Neutrophil (primary cell): ENCODE results near the gene CERS6.

Source experiments
- H3K27ac ChIP-seq: fragments of 200-600 bp; sonication (generic); 2 replicates; pipeline ENCODE4 v1.5.1; 2016; ENCODE audit warnings: mild to moderate bottlenecking, moderate library complexity
- H3K27me3 ChIP-seq: fragments of 200-600 bp; sonication (generic); 2 replicates; pipeline ENCODE4 v1.6.0; 2016; ENCODE audit warnings: mild to moderate bottlenecking
- H3K36me3 ChIP-seq: fragments of 200-600 bp; sonication (generic); 2 replicates; pipeline ENCODE4 v1.5.1; 2017
- H3K4me1 ChIP-seq, 2 experiments: fragments of 200-600 bp in 1 of 2; sonication (generic) in 1 of 2; 1 replicate in 1 of 2; 2 replicates in 1 of 2; pipeline versions ENCODE4 v1.5.1 to v1.6.1; 2013 to 2016; ENCODE audit warnings: low read depth in 1 of 2, low read length in 1 of 2, mild to moderate bottlenecking in 1 of 2, moderate library complexity in 1 of 2; ENCODE audit not compliant: control insufficient read depth in 1 of 2, insufficient read depth in 1 of 2
- H3K4me3 ChIP-seq, 2 experiments: fragments of 200-600 bp in 1 of 2; sonication (generic) in 1 of 2; 1 replicate in 1 of 2; 2 replicates in 1 of 2; pipeline ENCODE4 v1.5.1; 2013 to 2016; ENCODE audit warnings: low read depth in 1 of 2, low read length in 1 of 2, mild to moderate bottlenecking in 1 of 2, moderate library complexity in 1 of 2
- H3K9me3 ChIP-seq: fragments of 200-600 bp; sonication (generic); 2 replicates; pipeline ENCODE4 v1.5.1; 2016
- TF ChIP-seq, protein P1 (sequence below): fragments of 200-600 bp; sonication (generic); IDR thresholded peaks from 2 replicates; pipeline ENCODE4 v1.5.1; 2016; ENCODE audit warnings: antibody characterized with exemption

Gene CERS6

DNA sequence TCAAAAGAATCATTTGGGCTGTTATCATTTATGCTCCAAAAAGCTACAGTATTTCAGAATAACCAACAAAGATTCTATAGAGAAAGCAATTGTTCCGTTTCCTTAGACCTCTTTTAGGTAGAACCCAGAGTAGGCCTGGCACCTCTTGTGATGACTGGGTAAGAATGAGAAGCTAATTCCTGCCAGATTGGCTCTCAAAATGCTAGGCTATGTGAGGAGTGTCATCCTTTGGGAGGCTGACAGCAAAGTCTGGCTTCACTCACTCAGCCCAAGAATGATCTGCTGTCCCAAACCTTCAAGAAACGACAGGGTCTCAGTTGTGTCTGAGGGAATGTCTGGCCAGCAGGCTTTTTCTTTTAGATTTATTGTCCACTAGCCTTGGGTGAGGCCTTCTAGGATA lies 4.5 kb downstream of the CERS6 start:
- Histone ChIP-seq H3K9me3 (no peaks in the 10 kb centered on the region), H3K27me3 (no peaks in the 10 kb centered on the region), H3K36me3 (no peaks in the 10 kb centered on the region), H3K4me1 (peaks cover 17 to 26% of the 10 kb centered on the region in 2 experiments), H3K27ac (no peak overlapping the region), H3K4me3 (no peak overlapping the region)
- TF ChIP-seq, protein P1, sequence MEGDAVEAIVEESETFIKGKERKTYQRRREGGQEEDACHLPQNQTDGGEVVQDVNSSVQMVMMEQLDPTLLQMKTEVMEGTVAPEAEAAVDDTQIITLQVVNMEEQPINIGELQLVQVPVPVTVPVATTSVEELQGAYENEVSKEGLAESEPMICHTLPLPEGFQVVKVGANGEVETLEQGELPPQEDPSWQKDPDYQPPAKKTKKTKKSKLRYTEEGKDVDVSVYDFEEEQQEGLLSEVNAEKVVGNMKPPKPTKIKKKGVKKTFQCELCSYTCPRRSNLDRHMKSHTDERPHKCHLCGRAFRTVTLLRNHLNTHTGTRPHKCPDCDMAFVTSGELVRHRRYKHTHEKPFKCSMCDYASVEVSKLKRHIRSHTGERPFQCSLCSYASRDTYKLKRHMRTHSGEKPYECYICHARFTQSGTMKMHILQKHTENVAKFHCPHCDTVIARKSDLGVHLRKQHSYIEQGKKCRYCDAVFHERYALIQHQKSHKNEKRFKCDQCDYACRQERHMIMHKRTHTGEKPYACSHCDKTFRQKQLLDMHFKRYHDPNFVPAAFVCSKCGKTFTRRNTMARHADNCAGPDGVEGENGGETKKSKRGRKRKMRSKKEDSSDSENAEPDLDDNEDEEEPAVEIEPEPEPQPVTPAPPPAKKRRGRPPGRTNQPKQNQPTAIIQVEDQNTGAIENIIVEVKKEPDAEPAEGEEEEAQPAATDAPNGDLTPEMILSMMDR: no peak

DNA sequence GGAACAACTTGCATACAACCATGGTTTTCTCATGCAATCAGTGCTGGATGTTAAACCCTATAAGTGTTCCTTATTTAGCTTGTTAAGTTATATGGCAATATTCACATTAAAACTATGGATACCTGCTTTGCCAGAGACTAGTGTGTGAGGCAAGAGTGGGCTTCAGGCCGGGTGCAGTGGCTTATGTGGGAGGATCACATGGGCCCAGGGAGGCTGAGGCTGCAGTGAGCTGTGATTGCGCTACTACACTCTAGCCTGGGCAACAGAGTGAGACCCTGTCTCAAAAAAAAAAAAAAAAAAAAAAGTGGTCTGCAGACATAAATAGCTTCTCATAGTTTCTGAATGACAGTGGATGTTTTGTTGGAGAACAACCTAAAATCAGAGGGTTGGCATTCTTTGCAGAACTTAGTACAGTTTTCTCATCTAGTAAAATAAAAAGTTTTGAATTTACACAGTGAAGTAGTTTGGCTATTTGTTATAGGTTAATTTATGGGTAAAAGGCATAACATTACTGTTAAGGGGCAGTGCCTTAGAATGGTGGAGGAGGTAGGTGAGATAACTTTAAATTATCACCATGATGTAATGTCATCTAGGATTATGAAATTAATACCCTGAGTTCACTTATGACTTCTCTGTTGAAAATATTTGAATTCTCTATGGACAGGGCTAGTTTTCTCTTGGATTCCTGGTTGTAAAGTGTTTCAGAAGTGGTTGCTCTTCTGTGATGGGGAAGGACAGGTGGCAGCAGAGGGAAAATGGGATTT lies 5.3 kb downstream of the CERS6 start:
- H3K36me3 ChIP-seq: no peaks in the 10 kb centered on the region

DNA sequence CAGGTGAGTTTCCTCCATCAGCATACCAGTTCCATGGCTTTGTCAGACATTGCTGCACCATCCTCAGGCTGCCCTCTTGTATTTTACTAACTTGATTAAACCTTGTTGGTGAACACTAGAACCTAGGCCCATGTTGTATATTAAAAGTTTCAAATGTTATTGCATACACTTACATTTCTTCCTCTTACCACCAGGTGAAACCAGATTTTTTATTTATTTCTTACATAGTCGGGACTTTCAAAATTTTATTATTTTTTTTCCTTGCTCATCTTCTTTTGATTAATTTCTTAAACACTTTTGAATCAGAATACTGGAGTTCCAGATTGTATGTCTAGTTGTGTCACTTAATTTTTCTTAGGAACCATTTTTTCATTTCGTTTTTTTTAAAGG lies 5.9 kb downstream of the CERS6 start:
- H3K4me1 ChIP-seq: peaks cover 26% of the 10 kb centered on the region in 2 experiments
- no peak overlapping the region for H3K4me3 ChIP-seq
- no peaks in the 10 kb centered on the region for H3K9me3 ChIP-seq
- no peaks in the 10 kb centered on the region for H3K27me3 ChIP-seq
- H3K36me3 ChIP-seq: no peaks in the 10 kb centered on the region
- TF ChIP-seq, protein P1: no peak
- H3K27ac ChIP-seq: no peak overlapping the region

More for the DNA sequence above, 5.3 kb downstream of the CERS6 start:
- Histone ChIP-seq H3K9me3 (no peaks in the 10 kb centered on the region), H3K27ac (no peak overlapping the region), H3K27me3 (no peaks in the 10 kb centered on the region), H3K4me3 (no peak overlapping the region), H3K4me1 (peaks cover 21 to 24% of the 10 kb centered on the region in 2 experiments)
- TF ChIP-seq, protein P1: no peak

DNA sequence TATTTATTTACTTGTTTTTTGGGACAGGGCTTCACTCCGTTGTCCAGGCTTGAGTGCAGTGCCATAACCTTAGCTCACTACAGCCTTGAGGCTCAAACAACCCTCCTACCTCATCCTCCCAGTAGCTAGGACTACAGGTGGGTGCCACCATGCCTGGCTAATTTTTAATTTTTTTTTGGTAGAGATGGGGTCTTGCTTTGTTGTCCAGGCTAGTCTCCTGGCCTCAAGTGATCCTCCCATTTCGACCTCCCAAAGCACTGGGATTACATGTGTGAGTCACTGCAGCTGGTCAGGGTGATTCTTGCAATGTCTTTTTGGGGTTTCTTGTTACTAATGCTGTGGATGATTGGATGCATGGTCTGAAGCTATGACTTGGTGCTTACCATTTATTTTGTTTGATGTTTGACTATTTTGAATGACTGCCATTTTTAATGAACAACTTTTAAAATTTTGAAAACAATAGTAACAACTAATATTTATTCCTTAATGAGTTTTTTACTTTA lies 6.5 kb downstream of the CERS6 start:
- Histone ChIP-seq H3K4me1 (peaks cover 24 to 28% of the 10 kb centered on the region in 2 experiments), H3K4me3 (no peak overlapping the region)

DNA sequence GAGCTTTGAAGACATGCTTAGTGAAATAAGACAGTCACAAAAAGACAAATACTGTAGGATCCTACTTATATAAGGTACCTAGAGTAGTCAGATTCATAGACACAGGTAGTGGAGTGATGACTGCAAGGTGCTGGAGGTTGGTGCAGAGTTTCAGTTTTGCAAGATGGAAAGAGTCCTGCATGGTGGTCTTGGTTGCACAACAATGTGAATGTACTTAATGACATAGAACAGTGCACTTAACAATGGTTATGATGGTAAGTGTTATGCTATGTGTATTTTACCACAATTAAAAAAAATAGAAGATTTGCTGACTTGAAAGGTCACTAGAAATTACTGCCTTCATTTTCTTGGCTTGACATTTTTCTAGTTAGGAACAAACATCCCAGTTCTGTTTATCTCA lies 9.5 kb downstream of the CERS6 start:
- no peak overlapping the region for H3K4me3 ChIP-seq
- H3K27ac ChIP-seq: no peak overlapping the region
- peaks cover 31 to 43% of the 10 kb centered on the region in 2 experiments for H3K4me1 ChIP-seq
- TF ChIP-seq, protein P1: no peak
- H3K36me3 ChIP-seq: no peaks in the 10 kb centered on the region
- no peaks in the 10 kb centered on the region for H3K27me3 ChIP-seq
- H3K9me3 ChIP-seq: no peaks in the 10 kb centered on the region

More for the DNA sequence above, 6.5 kb downstream of the CERS6 start:
- TF ChIP-seq, protein P1: no peak
- no peaks in the 10 kb centered on the region for H3K36me3 ChIP-seq
- no peaks in the 10 kb centered on the region for H3K9me3 ChIP-seq
- no peak overlapping the region for H3K27ac ChIP-seq
- no peaks in the 10 kb centered on the region for H3K27me3 ChIP-seq
